Stimulated activated CD8-positive, alpha-beta memory T cell treated with anti-CD3 and anti-CD28 coated beads, Interleukin-7, amount 100 ng/mL, for 48 hours (primary cell): ENCODE data around the gene FAM53A.

Source experiments
- DNase-seq, 2 donors: peaks; one replicate each; pipeline ENCODE4 v3.0.0-alpha.2; 2020; ENCODE audit warnings: low read depth in 1 of 2; ENCODE audit errors: extremely low read depth in 1 of 2

The FAM53A gene

GRCh38 chr4:1595789-1596325, 88.3 kb downstream of the FAM53A start:
- DNase-seq: no peak

- no peak for DNase-seq
These were observed 89.0 kb downstream of the FAM53A start for GRCh38 chr4:1594871-1595788.

- no peak for DNase-seq
These were observed 90.2 kb downstream of the FAM53A start for GRCh38 chr4:1593881-1594345.

GRCh38 chr4:1593458-1593857, 90.7 kb downstream of the FAM53A start:
- DNase-seq: no peak

GRCh38 chr4:1592709-1593417, 91.2 kb downstream of the FAM53A start:
- no peak for DNase-seq

- no peak for DNase-seq
These were observed 91.9 kb downstream of the FAM53A start for GRCh38 chr4:1592068-1592708.

GRCh38 chr4:1591107-1591506, 93.0 kb downstream of the FAM53A start:
- no peak for DNase-seq

- no peak for DNase-seq
These were observed 93.9 kb downstream of the FAM53A start for GRCh38 chr4:1590244-1590643.
